WERI-Rb-1 (cell line): ENCODE results near the gene SLC9A1.
A peak's percentile ranks its signal among the peaks of the same experiment; 100 is the strongest.

Experiments
- DNase-seq: peaks from one replicate; pipeline ENCODE4 v3.0.0-alpha.2; 2020
- H3K27ac ChIP-seq: fragments of 250-450 bp; sonication (Bioruptor Pico); 2 replicates; pipeline ENCODE4 v1.5.1; 2020; ENCODE audit warnings: mild to moderate bottlenecking, moderate library complexity
- H3K27me3 ChIP-seq: fragments of 250-450 bp; sonication (Bioruptor Pico); 2 replicates; pipeline ENCODE4 v1.5.1; 2021; ENCODE audit warnings: mild to moderate bottlenecking, low read depth, moderate library complexity; ENCODE audit not compliant: insufficient read depth, severe bottlenecking
- H3K36me3 ChIP-seq: fragments of 250-450 bp; sonication (Bioruptor Pico); 2 replicates; pipeline ENCODE4 v1.5.1; 2020; ENCODE audit warnings: mild to moderate bottlenecking, moderate library complexity
- H3K4me3 ChIP-seq: 2 replicates; pipeline ENCODE4 v1.5.1; 2011; ENCODE audit warnings: low read depth, mild to moderate bottlenecking, control low read depth, low read length
- H3K9me3 ChIP-seq: fragments of 250-450 bp; sonication (Bioruptor Pico); 2 replicates; pipeline ENCODE4 v1.5.1; 2021; ENCODE audit warnings: mild to moderate bottlenecking, moderate library complexity; ENCODE audit not compliant: severe bottlenecking
- CTCF ChIP-seq: IDR thresholded peaks from 2 replicates; pipeline ENCODE4 v1.5.1; 2011; ENCODE audit warnings: low read depth, mild to moderate bottlenecking, control low read depth, inconsistent platforms, low read length

SLC9A1 gene

DNA sequence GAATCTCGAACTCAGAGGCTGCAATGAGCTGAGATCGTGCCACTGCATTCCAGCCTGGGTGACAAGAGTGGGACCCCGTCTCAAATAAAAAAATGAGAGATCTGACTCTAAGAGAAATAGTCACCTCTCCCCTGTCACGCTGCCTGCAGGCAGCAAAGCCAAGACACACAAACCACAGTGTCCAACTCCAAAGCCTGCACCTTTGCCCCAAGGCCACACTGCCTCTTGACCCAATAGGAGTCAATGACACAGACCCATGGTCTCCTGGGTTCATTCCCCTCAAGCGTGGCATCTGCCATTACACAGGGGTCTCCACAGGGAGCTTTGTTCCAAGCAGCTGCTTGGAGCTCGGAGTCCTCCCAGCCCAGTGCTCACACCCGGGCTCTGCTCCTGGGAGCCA, 46.3 kb downstream of the SLC9A1 start:
- no peak for TF ChIP-seq CTCF
- Histone ChIP-seq H3K9me3 (no peaks in the 10 kb centered on the region), H3K4me3 (no peak overlapping the region), H3K27me3 (no peaks in the 10 kb centered on the region), H3K27ac (no peak overlapping the region), H3K36me3 (peaks cover 9% of the 10 kb centered on the region)
- no peak for DNase-seq

DNA sequence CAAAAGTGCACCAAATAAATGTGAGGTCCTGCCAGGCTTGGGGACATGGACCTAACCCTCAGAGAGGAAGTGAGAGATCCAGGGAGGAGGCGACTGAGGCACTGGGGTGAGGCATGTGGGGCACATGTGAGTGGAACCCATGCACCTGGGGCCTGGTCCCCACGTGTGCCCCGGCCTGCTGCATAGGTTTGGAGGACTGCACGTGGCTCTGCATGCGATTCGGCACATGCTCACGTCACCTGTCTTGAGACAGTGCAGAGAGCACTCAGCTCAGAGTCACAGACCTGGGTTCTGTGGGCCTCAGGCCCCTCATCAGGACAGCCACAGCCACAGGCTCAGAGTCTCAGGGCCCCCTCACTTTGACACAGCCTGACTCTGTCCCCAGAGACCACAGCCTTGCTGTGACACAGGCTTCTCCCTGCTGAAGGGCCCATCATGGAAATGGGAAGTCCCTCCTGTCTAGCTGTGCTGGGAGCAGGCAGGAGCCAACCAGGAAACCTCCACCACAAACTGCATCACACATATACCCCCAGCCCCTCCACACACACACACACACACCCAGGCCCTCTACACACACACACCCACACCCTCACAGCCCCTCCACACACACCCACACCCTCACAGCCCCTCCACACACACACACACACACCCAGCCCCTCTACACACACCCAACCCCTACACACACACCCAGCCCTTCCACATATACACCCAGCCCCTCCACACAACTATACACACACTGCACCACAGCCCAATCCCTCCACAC, 48.2 kb downstream of the SLC9A1 start:
- no peak for DNase-seq
- no peak for TF ChIP-seq CTCF
- no peak overlapping the region for H3K27ac ChIP-seq

DNA sequence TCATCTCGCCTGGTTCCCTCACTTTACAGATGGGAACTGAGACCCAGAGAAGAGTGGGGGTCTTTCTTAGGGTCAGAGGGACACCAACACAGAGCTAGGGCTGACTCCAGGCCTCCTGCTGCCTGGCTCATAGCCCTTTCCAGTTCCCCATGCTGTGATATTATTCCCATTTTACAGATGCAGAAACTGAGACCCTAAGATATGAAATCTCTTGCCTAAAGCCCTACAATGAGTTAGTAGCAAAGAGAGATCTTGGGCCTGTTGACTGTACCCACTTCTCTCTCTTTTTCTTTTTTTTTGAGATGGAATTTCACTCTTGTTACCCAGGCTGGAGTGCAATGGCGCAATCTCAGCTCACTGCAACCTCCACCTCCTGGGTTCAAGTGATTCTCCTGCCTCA, 49.9 kb downstream of the SLC9A1 start:
- TF ChIP-seq CTCF: no peak
- H3K9me3 ChIP-seq: no peaks in the 10 kb centered on the region
- H3K27ac ChIP-seq: no peak overlapping the region
- no peaks in the 10 kb centered on the region for H3K27me3 ChIP-seq
- DNase-seq: no peak
- no peak overlapping the region for H3K4me3 ChIP-seq
- peaks cover 4% of the 10 kb centered on the region; the same call in 1 of the 2 replicates for H3K36me3 ChIP-seq

More for the DNA sequence above, 48.2 kb downstream of the SLC9A1 start:
- no peaks in the 10 kb centered on the region for H3K9me3 ChIP-seq
- no peaks in the 10 kb centered on the region for H3K27me3 ChIP-seq
- H3K36me3 ChIP-seq: peaks cover 4% of the 10 kb centered on the region; the same call in 1 of the 2 replicates
- H3K4me3 ChIP-seq: no peak overlapping the region

- TF ChIP-seq CTCF: no peak
- peaks cover 4% of the 10 kb centered on the region; the same call in 1 of the 2 replicates for H3K36me3 ChIP-seq
- no peak for DNase-seq
- H3K4me3 ChIP-seq: no peak overlapping the region
- no peaks in the 10 kb centered on the region for H3K9me3 ChIP-seq
- no peak overlapping the region; the same call in 1 of the 2 replicates for H3K27ac ChIP-seq
- H3K27me3 ChIP-seq: no peaks in the 10 kb centered on the region
Measured at GRCh38 chr1:27103498-27103897, 51.4 kb downstream of the SLC9A1 start.

- DNase-seq: peak; percentile 83
- Histone ChIP-seq H3K27me3 (no peaks in the 10 kb centered on the region), H3K4me3 (no peak overlapping the region), H3K27ac (peak overlapping the region; percentile 7), H3K9me3 (no peaks in the 10 kb centered on the region), H3K36me3 (peaks cover 4% of the 10 kb centered on the region; the same call in 1 of the 2 replicates)
- peak; percentile 94 for TF ChIP-seq CTCF
Measured at GRCh38 chr1:27102707-27103468, 52.0 kb downstream of the SLC9A1 start.
